WTC11 (cell line): ENCODE data around the gene USP11.

Experiments
- CTCF ChIP-seq: fragments of 200-600 bp; IDR thresholded peaks from 2 replicates; pipeline ENCODE4 v1.8.0; 2022; ENCODE audit warnings: antibody characterized with exemption
- FOXJ3 ChIP-seq: sonication (generic); formaldehyde crosslinking; IDR thresholded peaks from 2 replicates; pipeline ENCODE4 v1.9.0; 2021; ENCODE audit warnings: missing genetic modification reagents, mild to moderate bottlenecking, borderline replicate concordance
- GRHL2 ChIP-seq: fragments of 250-450 bp; sonication (Bioruptor Pico); IDR thresholded peaks from 2 replicates; pipeline ENCODE4 v1.8.0; 2022; ENCODE audit warnings: mild to moderate bottlenecking, moderate library complexity; ENCODE audit not compliant: insufficient replicate concordance, severe bottlenecking
- MAX ChIP-seq: sonication (generic); formaldehyde crosslinking; IDR thresholded peaks from 2 replicates; pipeline ENCODE4 v1.8.0; 2022; ENCODE audit warnings: mild to moderate bottlenecking, missing genetic modification reagents
- NFYB ChIP-seq: sonication (generic); formaldehyde crosslinking; conservative IDR thresholded peaks from 2 replicates; pipeline ENCODE4 v1.8.0; 2022; ENCODE audit warnings: low read depth, missing genetic modification reagents
- USF1 ChIP-seq: sonication (generic); formaldehyde crosslinking; IDR thresholded peaks from 2 replicates; pipeline ENCODE4 v1.8.0; 2022; ENCODE audit warnings: mild to moderate bottlenecking, missing genetic modification reagents
- ZNF512 ChIP-seq: sonication (generic); formaldehyde crosslinking; IDR thresholded peaks from 2 replicates; pipeline ENCODE4 v1.8.1; 2022; ENCODE audit warnings: missing genetic modification reagents, borderline replicate concordance

GRCh38 chrX:47198687-47199080 lies 34.1 kb upstream of the USP11 start:
- no peak for TF ChIP-seq NFYB (CRISPR knock-in tag)
- no peak for TF ChIP-seq FOXJ3 (CRISPR knock-in tag)
- no peak for TF ChIP-seq CTCF
- TF ChIP-seq USF1 (CRISPR knock-in tag), result no peak
- TF ChIP-seq MAX (CRISPR knock-in tag), result no peak
- TF ChIP-seq ZNF512 (CRISPR knock-in tag), result no peak
- TF ChIP-seq GRHL2, result no peak
